Measurements from ENCODE around the gene SNX2.

GRCh38 chr5:122743261-122743660 lies 31.6 kb upstream of the SNX2 start:
- TF ChIP-seq CTCF (IDR thresholded peaks at IDR 0.05) (no peak), POLR2A (IDR thresholded peaks at IDR 0.05) (no peak), POLR2AphosphoS5 (IDR thresholded peaks at IDR 0.05; ENCODE audit: insufficient read depth in 1 of 2, low read depth in 1 of 2) (no peak)

All from vagina (tissue), 2 donors.